ENCODE measurements around the gene FEZ2. TPM values are rescaled to one million over a fixed set of nuclear protein-coding genes. Genes with fewer than 3 reads are reported as not detected.

The FEZ2 gene
- total and polyA plus RNA-seq, 2 of the 13 experiments (the other 11 are each of a cell fraction or from before 2014, with no cell fraction given) = 42.5 to 59.1 TPM

DNA sequence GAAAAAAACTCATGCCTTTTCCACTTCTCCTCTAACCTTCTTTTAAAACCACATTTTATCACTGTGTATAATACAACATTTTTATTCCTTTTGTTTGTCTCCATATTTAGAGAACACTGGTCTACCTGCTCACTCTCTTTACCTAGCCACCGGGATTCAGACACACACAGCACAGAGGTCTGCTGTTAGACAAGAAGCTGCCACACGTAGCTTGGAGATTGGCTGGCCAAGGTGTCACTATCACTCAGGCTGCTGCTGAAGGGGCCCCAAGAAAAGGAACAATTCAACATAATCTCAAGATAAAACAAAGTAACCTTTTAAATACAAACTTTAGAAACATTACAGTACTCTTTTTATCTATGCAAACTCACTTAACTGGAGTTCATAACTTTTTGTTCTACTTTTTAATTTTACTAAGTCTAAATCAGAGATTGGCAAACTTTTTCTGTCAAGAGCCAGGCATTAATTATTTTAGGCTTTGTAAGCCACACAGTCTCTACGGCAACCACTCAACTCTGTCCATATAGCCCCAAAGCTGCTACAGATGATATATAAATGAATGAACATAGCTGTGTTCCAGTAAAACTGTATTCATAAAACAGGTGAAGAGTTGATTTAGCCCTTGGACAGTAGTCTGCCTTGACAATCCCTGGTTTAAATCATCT, 25.8 kb downstream of the FEZ2 start:
- in situ Hi-C loops (cut with HindIII; ENCODE audit: extremely low pct_ligation_motif_present, low pct_unique_long_range_greater_than_20kb) (no loop called here), intact Hi-C loops (cut with micrococcal nuclease; ENCODE audit: unreplicated experiment) (no loop called here)
- no peak overlapping the region for H3K4me2 ChIP-seq (ENCODE audit: low read depth, low read length)
- DNase-seq (ENCODE audit: low spot score) = no peak
- TF ChIP-seq, protein P1, sequence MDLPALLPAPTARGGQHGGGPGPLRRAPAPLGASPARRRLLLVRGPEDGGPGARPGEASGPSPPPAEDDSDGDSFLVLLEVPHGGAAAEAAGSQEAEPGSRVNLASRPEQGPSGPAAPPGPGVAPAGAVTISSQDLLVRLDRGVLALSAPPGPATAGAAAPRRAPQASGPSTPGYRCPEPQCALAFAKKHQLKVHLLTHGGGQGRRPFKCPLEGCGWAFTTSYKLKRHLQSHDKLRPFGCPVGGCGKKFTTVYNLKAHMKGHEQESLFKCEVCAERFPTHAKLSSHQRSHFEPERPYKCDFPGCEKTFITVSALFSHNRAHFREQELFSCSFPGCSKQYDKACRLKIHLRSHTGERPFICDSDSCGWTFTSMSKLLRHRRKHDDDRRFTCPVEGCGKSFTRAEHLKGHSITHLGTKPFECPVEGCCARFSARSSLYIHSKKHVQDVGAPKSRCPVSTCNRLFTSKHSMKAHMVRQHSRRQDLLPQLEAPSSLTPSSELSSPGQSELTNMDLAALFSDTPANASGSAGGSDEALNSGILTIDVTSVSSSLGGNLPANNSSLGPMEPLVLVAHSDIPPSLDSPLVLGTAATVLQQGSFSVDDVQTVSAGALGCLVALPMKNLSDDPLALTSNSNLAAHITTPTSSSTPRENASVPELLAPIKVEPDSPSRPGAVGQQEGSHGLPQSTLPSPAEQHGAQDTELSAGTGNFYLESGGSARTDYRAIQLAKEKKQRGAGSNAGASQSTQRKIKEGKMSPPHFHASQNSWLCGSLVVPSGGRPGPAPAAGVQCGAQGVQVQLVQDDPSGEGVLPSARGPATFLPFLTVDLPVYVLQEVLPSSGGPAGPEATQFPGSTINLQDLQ (CRISPR knock-in tag; IDR thresholded peaks at IDR 0.05) = no peak
- no peak for TF ChIP-seq HMG20B (CRISPR knock-in tag; conservative IDR thresholded peaks at IDR 0.05)
- TF ChIP-seq ARNTL (CRISPR knock-in tag; IDR thresholded peaks at IDR 0.05) = no peak
- TF ChIP-seq, protein P2, sequence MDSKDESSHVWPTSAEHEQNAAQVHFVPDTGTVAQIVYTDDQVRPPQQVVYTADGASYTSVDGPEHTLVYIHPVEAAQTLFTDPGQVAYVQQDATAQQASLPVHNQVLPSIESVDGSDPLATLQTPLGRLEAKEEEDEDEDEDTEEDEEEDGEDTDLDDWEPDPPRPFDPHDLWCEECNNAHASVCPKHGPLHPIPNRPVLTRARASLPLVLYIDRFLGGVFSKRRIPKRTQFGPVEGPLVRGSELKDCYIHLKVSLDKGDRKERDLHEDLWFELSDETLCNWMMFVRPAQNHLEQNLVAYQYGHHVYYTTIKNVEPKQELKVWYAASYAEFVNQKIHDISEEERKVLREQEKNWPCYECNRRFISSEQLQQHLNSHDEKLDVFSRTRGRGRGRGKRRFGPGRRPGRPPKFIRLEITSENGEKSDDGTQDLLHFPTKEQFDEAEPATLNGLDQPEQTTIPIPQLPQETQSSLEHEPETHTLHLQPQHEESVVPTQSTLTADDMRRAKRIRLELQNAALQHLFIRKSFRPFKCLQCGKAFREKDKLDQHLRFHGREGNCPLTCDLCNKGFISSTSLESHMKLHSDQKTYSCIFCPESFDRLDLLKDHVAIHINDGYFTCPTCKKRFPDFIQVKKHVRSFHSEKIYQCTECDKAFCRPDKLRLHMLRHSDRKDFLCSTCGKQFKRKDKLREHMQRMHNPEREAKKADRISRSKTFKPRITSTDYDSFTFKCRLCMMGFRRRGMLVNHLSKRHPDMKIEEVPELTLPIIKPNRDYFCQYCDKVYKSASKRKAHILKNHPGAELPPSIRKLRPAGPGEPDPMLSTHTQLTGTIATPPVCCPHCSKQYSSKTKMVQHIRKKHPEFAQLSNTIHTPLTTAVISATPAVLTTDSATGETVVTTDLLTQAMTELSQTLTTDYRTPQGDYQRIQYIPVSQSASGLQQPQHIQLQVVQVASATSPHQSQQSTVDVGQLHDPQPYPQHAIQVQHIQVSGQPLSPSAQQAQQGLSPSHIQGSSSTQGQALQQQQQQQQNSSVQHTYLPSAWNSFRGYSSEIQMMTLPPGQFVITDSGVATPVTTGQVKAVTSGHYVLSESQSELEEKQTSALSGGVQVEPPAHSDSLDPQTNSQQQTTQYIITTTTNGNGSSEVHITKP (CRISPR knock-in tag; IDR thresholded peaks at IDR 0.05; ENCODE audit: low read depth) = no peak
- TF ChIP-seq ZNF572 (CRISPR knock-in tag; IDR thresholded peaks at IDR 0.05) = no peak
- no peak for TF ChIP-seq POGZ (CRISPR knock-in tag; IDR thresholded peaks at IDR 0.05)
- no peak for TF ChIP-seq KAT8 (CRISPR knock-in tag; IDR thresholded peaks at IDR 0.05)
- no peak for TF ChIP-seq SPEN (CRISPR knock-in tag; IDR thresholded peaks at IDR 0.05; ENCODE audit: low read depth)
- no peak for TF ChIP-seq ZNF383 (CRISPR knock-in tag; IDR thresholded peaks at IDR 0.05; ENCODE audit: borderline replicate concordance)
- TF ChIP-seq, protein P3, sequence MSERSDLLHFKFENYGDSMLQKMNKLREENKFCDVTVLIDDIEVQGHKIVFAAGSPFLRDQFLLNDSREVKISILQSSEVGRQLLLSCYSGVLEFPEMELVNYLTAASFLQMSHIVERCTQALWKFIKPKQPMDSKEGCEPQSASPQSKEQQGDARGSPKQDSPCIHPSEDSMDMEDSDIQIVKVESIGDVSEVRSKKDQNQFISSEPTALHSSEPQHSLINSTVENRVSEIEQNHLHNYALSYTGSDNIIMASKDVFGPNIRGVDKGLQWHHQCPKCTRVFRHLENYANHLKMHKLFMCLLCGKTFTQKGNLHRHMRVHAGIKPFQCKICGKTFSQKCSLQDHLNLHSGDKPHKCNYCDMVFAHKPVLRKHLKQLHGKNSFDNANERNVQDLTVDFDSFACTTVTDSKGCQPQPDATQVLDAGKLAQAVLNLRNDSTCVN (CRISPR knock-in tag; IDR thresholded peaks at IDR 0.05; ENCODE audit: borderline replicate concordance) = no peak
- no peak for TF ChIP-seq MYNN (CRISPR knock-in tag; IDR thresholded peaks at IDR 0.05; ENCODE audit: low read depth)
- no TSS peak for BruUV-seq (replicated peaks)
- H3K79me2 ChIP-seq (ENCODE audit: insufficient read depth, low read length) = no peaks in the 10 kb centered on the region
- CTCF ChIA-PET (ENCODE audit: low intra/inter-chr PET ratio, low total read pairs) = no interaction called here
- no peak for FAIRE-seq
- ATAC-seq = no peak; the same call in 2 of the 3 replicates
- no peak overlapping the region for H3K9ac ChIP-seq (ENCODE audit: insufficient read depth, low read depth, low read length)
- H3K27me3 ChIP-seq (ENCODE audit: control insufficient read depth in 1 of 2, insufficient read depth in 2 of 2, low read length in 2 of 2) = no peaks in the 10 kb centered on the region
- no peaks in the 10 kb centered on the region for H3K4me1 ChIP-seq (ENCODE audit: insufficient read depth, low read length)
- 97% methylated on average over 3 of the region's 3 CpGs for WGBS (ENCODE audit: low lambda C conversion rate)
- H4K20me1 ChIP-seq (ENCODE audit: insufficient read depth, low read length) = no peaks in the 10 kb centered on the region
- H2AFZ ChIP-seq (ENCODE audit: low read length) = no peak overlapping the region
- H3K9me3 ChIP-seq (ENCODE audit: low read length) = no peaks in the 10 kb centered on the region
- POLR2A ChIA-PET = no interaction called here
- H3K4me3 ChIP-seq (replicated peaks in 1 of 3; ENCODE audit: insufficient read depth in 1 of 3, low read depth in 2 of 3, low read length in 3 of 3) = no peak overlapping the region
- H3K27ac ChIP-seq (ENCODE audit: extremely low read length, insufficient read depth, low read length) = no peak overlapping the region
- peaks cover 2 to 40% of the 10 kb centered on the region in 2 experiments; a peak in 4 of 5 replicates for H3K36me3 ChIP-seq (replicated peaks in 1 of 2; ENCODE audit: control insufficient read depth in 1 of 2, insufficient read depth in 2 of 2, low read length in 2 of 2)
